ENCODE data around the gene SRA1. TPM values are rescaled to one million over a fixed set of nuclear protein-coding genes. Genes with fewer than 3 reads are reported as not detected.

SRA1 gene
- total RNA-seq, 1 donor from 2014 or later = 15.1 TPM

- peak overlapping the region; percentile 24 to 97 (median 44) for H3K9ac ChIP-seq (ENCODE audit: low read depth in 1 of 3, low read length in 3 of 3)
- peak overlapping the region; percentile 41 to 65 (median 64) for H3K4me3 ChIP-seq (ENCODE audit: low read length in 3 of 3)
- peaks cover 41 to 47% (median 46%) of the 10 kb centered on the region in 3 donors for H3K4me1 ChIP-seq (ENCODE audit: control insufficient read depth in 3 of 3, insufficient read depth in 3 of 3, low read length in 3 of 3)
Observed at GRCh38 chr5:140546851-140547507, 10.3 kb downstream of the SRA1 start.

GRCh38 chr5:140545606-140546005 is 11.7 kb downstream of the SRA1 start:
- no peaks in the 10 kb centered on the region for H3K9me3 ChIP-seq (ENCODE audit: control insufficient read depth in 3 of 3, low read length in 3 of 3)
- peaks cover 41 to 44% (median 43%) of the 10 kb centered on the region in 3 donors for H3K4me1 ChIP-seq (ENCODE audit: control insufficient read depth in 3 of 3, insufficient read depth in 3 of 3, low read length in 3 of 3)
- H3K36me3 ChIP-seq (ENCODE audit: control insufficient read depth in 3 of 3, insufficient read depth in 3 of 3, low read length in 3 of 3) = peaks cover 12 to 43% (median 41%) of the 10 kb centered on the region in 3 donors
- no peak overlapping the region for H3K9ac ChIP-seq (ENCODE audit: low read depth in 1 of 3, low read length in 3 of 3)
- H3K27ac ChIP-seq (ENCODE audit: low read depth, low read length) = peak overlapping the region; percentile 99
- no peaks in the 10 kb centered on the region for H3K27me3 ChIP-seq (ENCODE audit: control insufficient read depth in 3 of 3, insufficient read depth in 3 of 3, low read length in 3 of 3)
- H3K4me3 ChIP-seq (ENCODE audit: low read length in 3 of 3) = no peak overlapping the region

More at GRCh38 chr5:140546851-140547507, 10.3 kb downstream of the SRA1 start:
- Histone ChIP-seq H3K36me3 (ENCODE audit: control insufficient read depth in 3 of 3, insufficient read depth in 3 of 3, low read length in 3 of 3) (peaks cover 19 to 43% (median 42%) of the 10 kb centered on the region in 3 donors), H3K27ac (ENCODE audit: low read depth, low read length) (peak overlapping the region; percentile 99), H3K9me3 (ENCODE audit: control insufficient read depth in 3 of 3, low read length in 3 of 3) (no peaks in the 10 kb centered on the region), H3K27me3 (ENCODE audit: control insufficient read depth in 3 of 3, insufficient read depth in 3 of 3, low read length in 3 of 3) (no peaks in the 10 kb centered on the region)

- Histone ChIP-seq H3K9me3 (ENCODE audit: control insufficient read depth in 3 of 3, low read length in 3 of 3) (no peaks in the 10 kb centered on the region), H3K4me3 (ENCODE audit: low read length in 3 of 3) (no peak overlapping the region), H3K9ac (ENCODE audit: low read depth in 1 of 3, low read length in 3 of 3) (no peak overlapping the region), H3K27ac (ENCODE audit: low read depth, low read length) (no peak overlapping the region), H3K4me1 (ENCODE audit: control insufficient read depth in 3 of 3, insufficient read depth in 3 of 3, low read length in 3 of 3) (peaks cover 36 to 39% (median 37%) of the 10 kb centered on the region in 3 donors), H3K27me3 (ENCODE audit: control insufficient read depth in 3 of 3, insufficient read depth in 3 of 3, low read length in 3 of 3) (no peaks in the 10 kb centered on the region), H3K36me3 (ENCODE audit: control insufficient read depth in 3 of 3, insufficient read depth in 3 of 3, low read length in 3 of 3) (peaks cover 6 to 43% (median 38%) of the 10 kb centered on the region in 3 donors)
Observed at GRCh38 chr5:140544986-140545385, 12.3 kb downstream of the SRA1 start.

- Histone ChIP-seq H3K9ac (ENCODE audit: low read depth in 1 of 3, low read length in 3 of 3) (no peak overlapping the region), H3K4me1 (ENCODE audit: control insufficient read depth in 3 of 3, insufficient read depth in 3 of 3, low read length in 3 of 3) (peaks cover 16 to 18% (median 17%) of the 10 kb centered on the region in 3 donors), H3K4me3 (ENCODE audit: low read length in 3 of 3) (no peak overlapping the region), H3K27ac (ENCODE audit: low read depth, low read length) (no peak overlapping the region), H3K27me3 (ENCODE audit: control insufficient read depth in 3 of 3, insufficient read depth in 3 of 3, low read length in 3 of 3) (no peaks in the 10 kb centered on the region), H3K36me3 (ENCODE audit: control insufficient read depth in 3 of 3, insufficient read depth in 3 of 3, low read length in 3 of 3) (peaks cover 17 to 58% (median 42%) of the 10 kb centered on the region in 3 donors), H3K9me3 (ENCODE audit: control insufficient read depth in 3 of 3, low read length in 3 of 3) (no peaks in the 10 kb centered on the region)
Observed at GRCh38 chr5:140542972-140543371, 14.3 kb downstream of the SRA1 start.

GRCh38 chr5:140540227-140540626 is 17.0 kb downstream of the SRA1 start:
- H3K4me1 ChIP-seq (ENCODE audit: control insufficient read depth in 3 of 3, insufficient read depth in 3 of 3, low read length in 3 of 3) = no peaks in the 10 kb centered on the region
- no peak overlapping the region for H3K27ac ChIP-seq (ENCODE audit: low read depth, low read length)
- H3K36me3 ChIP-seq (ENCODE audit: control insufficient read depth in 3 of 3, insufficient read depth in 3 of 3, low read length in 3 of 3) = peaks cover 19 to 75% (median 55%) of the 10 kb centered on the region in 3 donors
- no peaks in the 10 kb centered on the region for H3K27me3 ChIP-seq (ENCODE audit: control insufficient read depth in 3 of 3, insufficient read depth in 3 of 3, low read length in 3 of 3)
- no peak overlapping the region for H3K4me3 ChIP-seq (ENCODE audit: low read length in 3 of 3)
- no peaks in the 10 kb centered on the region for H3K9me3 ChIP-seq (ENCODE audit: control insufficient read depth in 3 of 3, low read length in 3 of 3)
- H3K9ac ChIP-seq (ENCODE audit: low read depth in 1 of 3, low read length in 3 of 3) = no peak overlapping the region

GRCh38 chr5:140524003-140524402 is 33.3 kb downstream of the SRA1 start:
- Histone ChIP-seq H3K27ac (ENCODE audit: low read depth, low read length) (no peak overlapping the region), H3K4me1 (ENCODE audit: control insufficient read depth in 3 of 3, insufficient read depth in 3 of 3, low read length in 3 of 3) (no peaks in the 10 kb centered on the region), H3K27me3 (ENCODE audit: control insufficient read depth in 3 of 3, insufficient read depth in 3 of 3, low read length in 3 of 3) (no peaks in the 10 kb centered on the region), H3K36me3 (ENCODE audit: control insufficient read depth in 3 of 3, insufficient read depth in 3 of 3, low read length in 3 of 3) (peaks cover 21 to 35% (median 28%) of the 10 kb centered on the region in 3 donors), H3K4me3 (ENCODE audit: low read length in 3 of 3) (no peak overlapping the region), H3K9me3 (ENCODE audit: control insufficient read depth in 3 of 3, low read length in 3 of 3) (no peaks in the 10 kb centered on the region), H3K9ac (ENCODE audit: low read depth in 1 of 3, low read length in 3 of 3) (no peak overlapping the region)

- Histone ChIP-seq H3K36me3 (ENCODE audit: control insufficient read depth in 3 of 3, insufficient read depth in 3 of 3, low read length in 3 of 3) (peaks cover 21 to 47% (median 44%) of the 10 kb centered on the region in 3 donors), H3K9ac (ENCODE audit: low read depth in 1 of 3, low read length in 3 of 3) (no peak overlapping the region), H3K27me3 (ENCODE audit: control insufficient read depth in 3 of 3, insufficient read depth in 3 of 3, low read length in 3 of 3) (no peaks in the 10 kb centered on the region), H3K4me3 (ENCODE audit: low read length in 3 of 3) (no peak overlapping the region), H3K27ac (ENCODE audit: low read depth, low read length) (no peak overlapping the region), H3K4me1 (ENCODE audit: control insufficient read depth in 3 of 3, insufficient read depth in 3 of 3, low read length in 3 of 3) (no peaks in the 10 kb centered on the region), H3K9me3 (ENCODE audit: control insufficient read depth in 3 of 3, low read length in 3 of 3) (no peaks in the 10 kb centered on the region)
Observed at GRCh38 chr5:140513124-140513523, 44.1 kb downstream of the SRA1 start.

- H3K27me3 ChIP-seq (ENCODE audit: control insufficient read depth in 3 of 3, insufficient read depth in 3 of 3, low read length in 3 of 3) = no peaks in the 10 kb centered on the region
- H3K4me1 ChIP-seq (ENCODE audit: control insufficient read depth in 3 of 3, insufficient read depth in 3 of 3, low read length in 3 of 3) = no peaks in the 10 kb centered on the region
- H3K9me3 ChIP-seq (ENCODE audit: control insufficient read depth in 3 of 3, low read length in 3 of 3) = no peaks in the 10 kb centered on the region
- H3K9ac ChIP-seq (ENCODE audit: low read depth in 1 of 3, low read length in 3 of 3) = no peak overlapping the region
- H3K27ac ChIP-seq (ENCODE audit: low read depth, low read length) = no peak overlapping the region
- peaks cover 31 to 74% (median 66%) of the 10 kb centered on the region in 3 donors for H3K36me3 ChIP-seq (ENCODE audit: control insufficient read depth in 3 of 3, insufficient read depth in 3 of 3, low read length in 3 of 3)
- H3K4me3 ChIP-seq (ENCODE audit: low read length in 3 of 3) = no peak overlapping the region
Observed at GRCh38 chr5:140509898-140510297, 47.4 kb downstream of the SRA1 start.

GRCh38 chr5:140502834-140503233 is 54.4 kb downstream of the SRA1 start:
- Histone ChIP-seq H3K36me3 (ENCODE audit: control insufficient read depth in 3 of 3, insufficient read depth in 3 of 3, low read length in 3 of 3) (peaks cover 10 to 32% (median 28%) of the 10 kb centered on the region in 3 donors), H3K27me3 (ENCODE audit: control insufficient read depth in 3 of 3, insufficient read depth in 3 of 3, low read length in 3 of 3) (no peaks in the 10 kb centered on the region), H3K4me1 (ENCODE audit: control insufficient read depth in 3 of 3, insufficient read depth in 3 of 3, low read length in 3 of 3) (no peaks in the 10 kb centered on the region), H3K9me3 (ENCODE audit: control insufficient read depth in 3 of 3, low read length in 3 of 3) (no peaks in the 10 kb centered on the region), H3K9ac (ENCODE audit: low read depth in 1 of 3, low read length in 3 of 3) (no peak overlapping the region), H3K4me3 (ENCODE audit: low read length in 3 of 3) (no peak overlapping the region), H3K27ac (ENCODE audit: low read depth, low read length) (no peak overlapping the region)

All from skeletal muscle tissue (tissue), 4 donors.